ENCODE measurements around the gene ARSG.

Gene ARSG

DNA sequence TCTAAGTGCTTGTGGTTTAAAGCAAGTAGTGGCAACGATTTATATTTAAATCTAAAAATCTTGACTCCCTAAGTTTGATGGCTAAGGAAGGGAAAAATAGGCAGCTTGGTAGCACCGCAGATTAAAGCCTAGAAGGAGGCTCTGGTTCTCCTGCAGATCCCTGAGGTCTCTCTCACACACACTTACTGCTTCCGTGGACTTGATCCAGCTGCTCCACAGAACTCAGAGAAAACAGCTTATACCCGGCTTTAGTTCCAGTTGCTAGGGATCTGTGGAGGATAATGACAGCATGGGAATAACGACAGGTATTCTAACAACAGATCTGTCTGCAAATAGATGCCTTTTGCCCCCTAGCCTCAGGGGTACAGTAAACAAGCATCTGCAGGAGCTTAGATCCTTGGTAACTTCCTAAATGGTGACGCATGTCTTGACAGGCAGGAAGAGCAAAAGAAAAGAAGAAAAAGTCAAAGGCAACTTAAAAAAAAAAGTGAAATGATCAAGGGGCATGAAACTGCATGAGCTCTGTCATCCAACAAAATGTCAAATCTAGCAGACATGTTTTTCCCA, 161.5 kb downstream of the ARSG start:
- DNase-seq (ENCODE audit: low read depth): no peak

DNA sequence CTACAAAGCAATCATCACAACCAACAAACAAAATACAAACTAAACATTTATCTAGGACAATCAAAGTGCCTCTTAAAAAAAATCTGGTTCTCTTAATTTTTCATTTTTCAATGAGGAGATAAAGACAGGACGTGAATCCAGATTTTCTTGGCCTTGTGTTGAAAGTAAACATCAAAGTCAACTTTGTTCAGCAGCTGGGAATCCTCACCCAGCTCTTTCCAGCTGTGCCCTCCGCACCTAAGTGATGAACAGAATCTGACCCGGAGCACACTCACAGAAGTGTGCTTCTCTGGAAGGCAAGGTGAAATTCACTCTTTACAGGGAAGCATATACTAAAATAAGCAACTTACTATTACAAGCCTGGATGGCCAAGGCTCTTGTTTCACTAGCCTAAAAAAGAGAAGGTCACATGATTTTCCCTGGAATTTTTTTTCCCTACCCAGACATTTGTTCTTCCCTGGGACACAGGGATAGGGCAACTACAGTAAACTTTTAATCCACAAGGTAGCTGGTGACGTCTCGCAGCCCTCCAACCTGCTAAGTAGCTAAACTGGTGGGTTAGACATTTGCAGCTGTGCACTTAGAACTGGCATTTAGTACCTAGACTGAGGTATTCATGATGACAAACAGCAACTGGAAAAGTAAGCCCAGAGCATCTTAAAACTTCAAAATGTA, 162.8 kb downstream of the ARSG start:
- no peak for DNase-seq (ENCODE audit: low read depth)

DNA sequence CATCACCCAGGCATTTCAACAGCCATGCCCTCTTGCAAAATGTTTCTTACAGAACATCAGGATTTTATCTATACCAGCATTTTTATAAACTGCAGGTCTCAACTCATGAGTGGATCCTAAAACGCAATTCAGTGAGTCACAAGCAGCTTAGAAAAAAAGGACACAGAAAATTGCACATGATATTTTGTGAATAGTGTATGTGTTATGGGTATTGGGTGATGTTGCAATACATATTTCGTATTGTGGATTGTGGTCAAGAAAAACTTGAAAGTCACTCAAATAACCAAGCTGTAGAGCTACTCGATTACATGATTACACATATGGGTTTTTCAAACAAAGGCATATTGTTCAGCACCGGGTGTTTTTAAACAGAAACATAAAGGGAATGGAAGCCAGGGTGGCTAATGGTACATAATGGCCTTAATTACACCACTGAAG, 164.6 kb downstream of the ARSG start:
- DNase-seq (ENCODE audit: low read depth): no peak

DNA sequence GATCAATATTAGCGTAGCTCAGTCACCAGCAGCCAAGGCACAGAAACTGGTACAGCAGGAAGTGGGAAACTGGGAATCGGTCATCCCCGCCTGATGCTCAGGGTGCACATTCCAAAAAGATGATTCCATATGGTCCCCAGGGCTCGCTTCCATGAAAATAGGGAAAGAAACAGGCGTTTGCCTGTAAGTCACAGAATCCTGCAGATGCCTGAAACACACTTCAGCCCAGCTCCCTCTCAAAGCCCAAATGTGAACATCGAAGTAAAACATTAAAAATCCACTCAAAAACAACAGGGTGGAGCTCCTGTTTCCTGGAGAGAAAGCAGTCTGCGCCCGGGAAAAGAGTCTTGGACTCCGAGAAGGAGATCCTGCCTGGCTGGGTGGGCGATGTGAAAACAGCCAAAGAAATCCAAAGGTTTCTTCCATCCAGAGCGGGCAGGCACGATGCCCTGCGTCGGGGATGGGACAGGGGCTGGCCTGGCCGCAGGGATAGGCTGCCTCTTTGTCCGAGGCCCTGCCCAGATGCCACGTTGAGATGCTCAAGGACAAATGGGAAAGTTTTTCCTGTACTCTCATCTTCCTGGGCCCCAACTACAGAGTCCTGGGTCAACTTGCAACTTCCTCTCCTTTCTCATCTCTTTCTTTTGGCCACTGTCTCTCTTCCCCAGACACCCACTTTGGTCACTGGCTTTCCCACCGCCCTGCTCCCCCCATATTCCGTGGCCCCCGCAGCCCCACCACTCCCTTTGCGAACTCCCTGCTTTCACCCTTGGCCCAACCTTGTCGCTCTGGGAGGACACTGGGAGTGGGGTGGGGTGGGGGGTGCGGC, 165.3 kb downstream of the ARSG start:
- DNase-seq (ENCODE audit: low read depth): no peak

DNA sequence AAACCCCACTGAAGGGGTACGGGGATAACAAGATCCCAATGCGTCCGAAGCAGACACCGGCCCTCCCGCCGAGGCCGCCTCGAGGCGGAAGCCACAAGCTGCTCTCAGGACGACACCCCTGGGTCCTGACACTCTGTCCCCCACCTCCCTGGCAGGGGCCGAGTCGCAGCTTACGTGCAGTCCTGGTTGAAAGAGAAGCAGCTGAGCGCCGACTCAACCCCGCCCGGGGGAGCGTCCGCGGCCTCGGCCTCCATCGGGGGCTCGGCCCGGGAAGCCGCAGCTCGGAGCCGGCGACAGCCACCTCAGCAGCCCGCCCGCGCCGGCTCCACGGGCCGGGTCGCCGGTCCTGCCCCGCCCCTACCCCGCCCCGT, 165.9 kb downstream of the ARSG start, which contains the start of gene WIPI1:
Gene WIPI1 (minus strand): TSS at position 329 of the 371 bp plus-strand sequence. CDS start 75 bp downstream, at position 254.
- no peak for DNase-seq (ENCODE audit: low read depth)

DNA sequence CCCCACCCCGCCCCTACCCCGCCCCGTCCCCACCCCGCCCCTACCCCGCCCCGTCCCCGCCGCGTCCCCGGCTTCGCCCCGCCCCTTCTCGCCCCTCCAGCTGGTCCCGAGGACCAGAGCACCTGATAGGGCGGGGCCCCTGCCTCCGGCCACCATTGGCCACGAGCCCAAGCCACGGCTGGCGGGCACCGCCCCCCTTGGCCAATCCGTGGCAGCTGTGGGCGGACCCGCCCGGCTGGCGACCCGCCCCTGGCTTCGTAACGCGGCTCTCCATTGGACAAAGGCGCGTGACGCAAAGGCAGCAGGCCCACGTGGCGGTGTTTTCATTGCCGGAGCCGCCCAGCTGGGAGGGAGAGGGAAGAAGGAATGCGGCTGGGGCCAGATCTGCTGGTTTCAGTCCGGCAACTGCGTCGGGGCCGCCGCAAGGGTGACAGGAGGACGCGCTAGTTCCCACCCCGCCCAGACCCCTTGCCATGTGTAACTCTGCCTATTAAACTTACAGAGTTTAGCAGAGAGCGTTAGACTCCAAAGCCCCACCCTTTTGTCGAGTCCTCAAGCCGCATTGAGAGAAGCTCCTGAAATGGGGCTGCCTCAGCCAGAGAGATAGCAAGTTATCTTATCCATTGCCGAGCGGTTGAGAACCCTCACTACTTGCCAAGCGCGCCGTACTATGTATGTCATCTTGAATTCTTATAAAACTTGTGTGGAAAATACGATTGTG, 166.4 kb downstream of the ARSG start:
- peak; percentile 98 for DNase-seq (ENCODE audit: low read depth)

DNA sequence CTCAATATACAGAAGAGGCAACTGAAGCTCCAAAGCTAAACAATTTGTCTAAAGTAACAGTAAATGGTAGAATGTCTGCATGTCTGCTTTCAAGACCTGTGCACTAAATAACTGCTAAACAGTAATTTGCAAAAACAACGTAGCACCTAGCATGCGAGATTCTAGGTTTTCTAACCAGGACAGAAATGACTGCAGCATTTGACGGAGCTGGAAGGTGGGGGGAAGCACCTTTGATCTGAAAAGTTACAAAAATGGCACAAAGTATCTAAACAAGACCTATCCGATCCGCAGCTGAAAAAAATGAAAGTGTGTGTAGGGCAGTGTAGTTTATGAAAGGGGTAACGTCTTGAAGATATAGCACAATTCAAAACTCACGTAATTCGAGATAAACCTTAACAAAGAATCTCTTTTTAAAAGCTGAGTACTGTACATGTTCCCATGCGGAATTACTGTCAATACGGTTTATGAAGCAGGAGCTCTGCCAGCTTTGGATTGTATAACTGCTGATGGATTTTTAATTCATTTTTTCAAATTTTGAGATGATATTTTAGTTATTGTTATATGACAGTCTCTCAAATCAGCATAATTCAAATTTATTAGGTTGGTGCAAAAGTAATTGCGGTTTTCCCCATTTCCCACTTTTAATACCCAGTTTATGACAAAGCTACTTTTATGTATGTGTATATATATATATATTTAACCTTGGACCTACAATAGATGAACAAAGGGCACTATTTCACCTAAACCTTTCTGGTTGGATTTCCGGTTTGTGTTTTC, 167.2 kb downstream of the ARSG start:
- no peak for DNase-seq (ENCODE audit: low read depth)

DNA sequence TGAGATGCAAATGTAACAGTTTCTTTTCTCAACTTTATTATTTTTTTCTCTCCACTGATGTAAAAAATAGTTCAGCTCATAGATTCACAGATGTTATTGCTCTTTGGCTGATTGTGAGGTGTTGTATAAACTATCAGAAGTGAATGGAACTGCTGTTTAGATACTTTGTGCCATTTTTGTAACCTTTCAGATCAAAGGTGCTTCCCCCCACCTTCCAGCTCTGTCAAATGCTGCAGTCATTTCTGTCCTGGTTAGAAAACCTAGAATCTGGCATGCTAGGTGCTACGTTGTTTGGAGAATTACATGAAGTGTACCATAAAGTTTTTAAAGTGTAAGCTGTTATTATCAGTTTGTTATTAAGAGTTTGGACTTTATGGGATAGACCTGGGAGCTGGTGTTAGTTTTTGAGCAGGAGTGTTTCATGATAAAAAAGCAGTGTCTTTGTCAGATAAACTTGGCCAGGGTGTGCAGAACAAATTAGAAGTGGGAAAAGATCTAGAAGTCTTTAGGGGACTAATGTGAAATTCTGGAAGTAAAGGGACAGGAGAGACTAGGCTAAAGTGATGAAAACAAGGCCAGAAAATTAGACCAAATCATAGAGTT, 167.8 kb downstream of the ARSG start:
- DNase-seq (ENCODE audit: low read depth): no peak

DNA sequence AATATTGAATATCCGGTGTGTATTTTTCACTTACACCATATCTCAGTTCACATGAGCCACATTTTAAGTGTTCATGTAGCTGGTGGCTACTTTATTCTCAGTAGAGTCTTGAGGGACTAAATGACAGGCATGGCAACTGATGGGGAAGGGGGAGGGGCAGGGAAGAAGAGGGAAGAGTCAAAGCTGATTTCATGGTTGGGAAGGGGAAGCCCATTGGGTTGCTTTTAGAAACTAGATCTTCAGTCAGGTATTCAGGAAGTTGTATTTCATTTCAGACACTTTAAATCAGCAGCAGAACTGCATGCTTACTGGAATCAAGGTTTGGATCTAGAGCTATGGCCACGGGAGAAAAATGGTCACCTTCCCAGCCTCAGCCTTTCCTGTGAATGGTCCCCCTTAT, 168.9 kb downstream of the ARSG start:
- no peak for DNase-seq (ENCODE audit: low read depth)

DNA sequence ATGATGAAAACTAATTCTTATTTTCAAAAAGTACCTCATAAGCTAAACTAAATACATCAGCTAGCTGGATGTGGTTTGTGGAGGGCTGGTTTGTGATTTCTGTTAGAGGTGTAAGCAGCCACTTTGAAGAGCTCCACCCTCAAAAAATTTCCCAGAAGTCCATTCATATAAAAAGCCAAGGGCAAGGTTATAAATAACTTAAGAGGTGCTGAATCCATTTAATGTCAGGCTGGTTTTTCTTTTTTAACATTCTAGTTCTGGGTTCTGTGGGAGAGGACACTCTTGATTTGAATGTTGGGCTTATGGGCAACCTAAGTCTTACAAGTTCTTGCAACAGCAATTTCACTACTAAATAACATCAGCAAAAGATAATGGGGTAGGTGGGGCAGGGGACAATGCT, 169.4 kb downstream of the ARSG start:
- DNase-seq (ENCODE audit: low read depth): no peak

DNA sequence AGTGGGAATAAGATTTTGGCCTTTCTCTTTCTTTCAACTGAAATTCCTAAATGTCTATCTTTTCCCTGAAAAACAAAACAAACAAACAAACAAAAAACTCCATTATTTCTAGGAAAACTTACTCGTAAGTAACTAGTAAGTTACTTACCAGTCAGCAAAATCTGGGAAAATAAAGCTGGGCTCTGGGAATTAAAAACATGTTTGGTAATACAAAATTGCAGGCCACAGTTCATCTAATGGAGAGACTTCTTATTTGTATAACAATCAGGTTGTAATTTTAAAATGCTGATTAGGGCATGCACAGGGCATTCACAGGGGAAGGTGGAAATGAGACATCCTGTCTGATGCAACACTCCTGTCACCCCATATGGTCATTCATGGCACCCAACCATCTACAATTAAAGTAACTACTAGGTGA, 169.8 kb downstream of the ARSG start:
- no peak for DNase-seq (ENCODE audit: low read depth)

DNA sequence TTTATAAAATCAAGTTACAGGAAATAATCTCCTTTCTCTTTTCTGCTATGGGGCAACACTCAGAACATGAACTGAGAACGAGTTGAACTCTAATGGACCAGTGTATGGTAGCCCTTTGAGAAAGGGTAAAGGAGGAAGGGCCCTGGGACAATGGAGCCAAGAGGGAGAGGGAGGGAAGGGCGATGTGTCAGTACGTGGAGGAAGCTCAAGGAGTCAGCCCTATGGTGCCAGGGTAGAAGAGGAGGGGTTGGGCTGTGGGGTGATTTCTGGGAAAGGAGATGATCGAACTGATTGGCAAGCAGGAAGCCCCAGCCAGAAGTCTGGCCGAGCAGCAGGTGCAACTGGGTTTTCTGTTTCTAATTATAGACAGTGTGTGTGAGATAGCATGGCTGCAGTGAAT, 170.3 kb downstream of the ARSG start:
- DNase-seq (ENCODE audit: low read depth): no peak

DNA sequence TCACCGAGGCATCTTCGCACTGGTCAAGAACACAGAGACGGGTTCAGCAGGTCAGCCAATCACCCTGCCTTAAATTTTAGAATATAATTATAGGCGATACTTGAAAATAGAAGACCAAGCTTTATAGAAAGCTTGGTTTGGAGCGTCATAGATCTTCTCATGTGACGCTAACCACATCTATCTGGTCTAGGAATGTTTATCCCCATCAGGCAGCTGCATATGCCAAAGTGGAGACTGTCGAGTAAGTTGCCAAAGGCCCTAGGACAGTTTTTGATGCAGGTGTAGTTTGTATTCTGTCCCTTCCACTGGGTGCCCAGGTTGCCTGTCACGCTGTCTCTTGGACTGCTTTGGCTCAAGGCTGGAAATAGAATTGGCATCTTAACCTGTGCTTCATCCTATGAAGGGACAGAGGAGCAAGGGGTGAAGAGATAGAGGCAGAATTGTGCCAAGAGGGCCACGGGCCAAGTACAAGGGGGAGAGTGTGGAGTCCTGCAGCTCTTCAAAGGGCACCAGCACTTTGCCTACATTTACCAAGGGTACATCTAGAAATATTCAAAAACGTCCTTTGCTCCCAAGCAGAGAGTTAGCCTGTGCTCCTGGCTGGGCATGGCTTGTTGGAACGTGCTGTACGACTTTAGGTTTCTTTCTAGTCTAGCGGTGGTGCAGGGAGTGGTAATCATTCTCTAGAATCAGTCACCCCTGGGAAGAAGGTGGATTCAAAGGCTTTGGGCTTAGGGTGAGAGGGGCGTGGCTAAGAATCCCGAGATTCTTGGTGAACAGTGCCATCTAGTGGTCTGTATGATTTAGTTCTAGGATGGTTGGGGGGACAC, 171.3 kb downstream of the ARSG start:
- peak; percentile 51 for DNase-seq (ENCODE audit: low read depth)

DNA sequence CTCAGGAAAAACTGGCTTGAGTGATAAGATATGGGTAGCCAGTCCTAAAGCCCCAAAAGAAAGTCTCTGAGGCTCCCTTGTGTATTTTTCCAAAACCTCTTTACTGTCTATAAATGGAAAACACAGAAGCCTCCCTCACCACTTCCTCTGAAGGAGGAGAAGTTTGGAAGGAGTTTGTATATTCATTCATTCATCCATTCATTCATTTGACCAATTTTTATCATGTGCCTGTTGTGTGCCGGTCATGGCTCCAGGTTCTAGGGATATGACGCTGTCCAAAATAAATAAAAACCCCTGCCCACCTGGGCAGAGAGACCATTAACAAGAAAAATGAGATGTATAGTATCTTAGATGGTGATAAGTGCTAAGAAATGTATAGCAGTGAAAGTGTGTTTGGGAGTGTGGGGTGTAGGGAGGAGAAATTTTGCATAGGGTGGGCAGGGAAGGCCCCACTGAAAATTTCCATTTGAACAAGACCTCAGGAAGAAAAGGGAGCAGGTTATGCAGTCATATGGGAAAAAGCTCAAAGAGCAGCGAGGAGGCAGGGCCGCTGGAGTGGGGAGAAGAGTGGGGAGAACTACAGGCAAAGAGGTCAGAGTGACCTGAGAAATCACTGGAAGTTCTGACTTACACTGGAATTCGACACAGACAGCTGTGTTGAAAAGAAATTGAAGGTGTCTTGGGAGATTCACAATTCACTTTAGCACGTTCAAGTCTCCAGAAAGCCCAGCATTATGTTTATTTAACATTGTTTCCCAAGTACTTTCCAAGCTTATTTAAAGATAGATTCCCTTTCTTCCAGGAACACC, 172.1 kb downstream of the ARSG start:
- DNase-seq (ENCODE audit: low read depth): no peak

DNA sequence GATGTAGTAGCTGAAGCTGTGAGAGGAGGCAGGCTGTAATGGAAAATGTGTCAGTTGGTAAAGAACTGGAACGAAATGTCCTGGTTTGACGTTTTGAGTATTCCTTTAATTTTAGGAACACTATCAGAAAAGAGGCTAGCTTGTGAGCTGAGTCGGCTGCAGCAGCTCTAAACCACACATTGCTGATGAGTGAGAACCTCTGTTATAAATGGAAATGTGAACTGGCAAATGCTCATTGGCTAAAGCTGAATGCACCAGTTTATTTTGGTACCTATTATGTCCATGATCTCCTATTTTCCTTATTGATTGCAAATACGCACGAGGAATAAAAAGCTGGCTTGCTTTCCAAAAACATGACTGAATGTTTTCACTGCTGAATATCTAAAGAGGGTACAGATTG, 177.0 kb downstream of the ARSG start:
- DNase-seq (ENCODE audit: low read depth): no peak

DNA sequence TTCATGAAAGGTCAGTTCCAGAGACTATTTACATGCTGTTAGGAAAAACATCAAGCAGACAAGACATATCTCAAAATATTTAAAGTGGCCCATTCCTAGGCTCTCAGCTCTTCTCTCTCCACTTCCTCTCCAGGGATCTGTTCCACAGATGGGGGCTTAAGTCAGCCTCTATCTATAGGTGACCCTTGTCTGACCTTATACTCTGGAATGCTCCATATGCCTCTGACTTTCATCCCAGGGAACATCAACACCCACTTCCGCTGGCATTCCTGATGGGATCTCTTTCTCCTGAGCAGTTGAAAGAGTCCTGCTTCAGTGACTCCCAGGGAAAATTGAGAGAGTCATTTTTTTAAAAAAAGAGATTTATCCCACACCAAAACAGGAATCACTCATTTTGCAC, 177.5 kb downstream of the ARSG start:
- no peak for DNase-seq (ENCODE audit: low read depth)

All from T follicular helper cell (primary cell).